HG02678 (cell line): ENCODE data around the gene ERCC6.
A peak's percentile ranks its signal among the peaks of the same experiment; 100 is the strongest.

Source experiments
- ATAC-seq: cut with Tn5 transposase; IDR thresholded peaks from one replicate; pipeline ENCODE4 v1.9.1; 2021; ENCODE audit warnings: mild to moderate bottlenecking, moderate library complexity; ENCODE audit not compliant: unreplicated experiment

Gene ERCC6

DNA sequence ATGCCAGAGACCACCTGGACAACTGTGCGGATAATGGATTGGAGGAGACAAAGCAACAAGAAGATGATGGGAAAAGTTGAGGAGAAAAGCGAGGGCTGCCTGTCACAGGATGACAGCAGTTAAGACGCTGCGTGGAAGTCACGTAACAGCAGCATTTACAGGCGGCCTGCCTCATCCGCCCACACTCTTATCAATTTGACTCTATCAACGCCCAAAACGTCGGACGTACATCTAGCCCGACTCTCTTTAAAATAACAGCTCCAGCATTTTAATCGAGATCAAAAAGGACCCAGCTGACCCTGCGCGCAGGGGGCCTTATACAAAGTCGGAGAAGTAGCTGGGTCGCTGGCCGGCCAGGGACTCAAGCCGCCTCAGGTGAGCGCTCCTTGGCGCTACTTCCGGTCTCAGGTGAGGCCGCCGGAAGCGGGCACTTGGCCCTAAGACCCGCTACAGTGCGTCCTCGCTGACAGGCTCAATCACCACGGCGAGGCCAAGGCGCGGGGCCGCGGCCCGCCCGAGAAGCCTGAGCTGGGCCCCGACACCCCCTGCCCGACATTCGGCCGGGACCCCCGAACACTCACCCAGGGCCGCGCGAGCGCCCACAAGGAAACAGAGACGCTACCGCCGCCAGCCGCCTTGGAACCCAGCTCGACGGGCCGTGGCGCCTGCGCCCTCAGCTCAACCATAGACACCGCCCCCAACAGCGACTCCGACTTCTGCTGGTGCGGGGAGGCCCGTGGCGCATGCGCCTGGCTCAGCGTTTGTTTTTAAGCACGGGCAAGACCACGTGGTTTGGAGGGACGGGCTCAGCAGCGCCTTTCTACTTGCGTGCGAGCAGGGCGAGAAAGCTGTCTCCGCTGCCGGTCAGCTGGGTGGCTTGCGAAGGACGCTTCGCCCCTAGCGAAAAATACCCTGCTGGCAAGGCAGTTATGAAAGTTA, at the start of gene ERCC6:
ERCC6 (minus strand) TSS at position 741 of the 939 bp plus-strand sequence.
- peak; percentile 88 for ATAC-seq

DNA sequence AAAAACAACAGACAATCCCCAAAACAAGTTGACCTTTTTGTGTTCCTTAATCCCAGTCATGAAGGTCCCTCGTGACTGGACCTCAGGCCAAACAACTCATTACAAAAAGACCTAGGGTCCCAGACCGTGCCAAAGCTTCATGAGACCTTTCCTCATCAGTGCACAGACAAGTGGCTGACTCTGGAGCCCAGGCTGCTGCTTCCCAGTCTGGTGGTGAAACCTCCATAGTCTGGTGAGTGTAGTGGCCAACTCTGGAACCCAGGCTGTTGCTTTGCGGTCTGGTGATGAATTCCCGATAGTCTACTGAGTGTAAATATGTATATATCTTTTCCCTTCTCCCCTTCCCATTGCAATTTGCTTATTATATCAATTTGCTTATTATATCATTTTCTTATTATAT, 49.1 kb upstream of the ERCC6 start:
- ATAC-seq: no peak

DNA sequence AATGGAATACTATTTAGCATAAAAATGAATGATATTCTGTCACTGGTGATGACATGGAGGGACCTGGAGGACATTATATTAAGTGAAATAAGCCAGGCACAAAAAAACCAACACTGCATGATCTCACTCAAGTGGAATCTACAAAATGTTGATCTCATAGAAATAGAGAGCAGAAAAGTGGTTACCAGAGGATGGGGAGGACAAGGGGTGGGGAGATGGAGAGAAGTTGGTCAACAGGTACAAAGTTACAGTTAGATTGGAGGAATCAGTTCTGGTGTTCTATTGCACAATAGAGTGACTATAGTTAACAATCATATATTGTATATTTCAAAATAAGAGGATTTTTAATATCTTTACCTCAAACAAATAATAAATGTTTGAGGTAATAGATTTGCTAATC, 46.5 kb upstream of the ERCC6 start:
- no peak for ATAC-seq

DNA sequence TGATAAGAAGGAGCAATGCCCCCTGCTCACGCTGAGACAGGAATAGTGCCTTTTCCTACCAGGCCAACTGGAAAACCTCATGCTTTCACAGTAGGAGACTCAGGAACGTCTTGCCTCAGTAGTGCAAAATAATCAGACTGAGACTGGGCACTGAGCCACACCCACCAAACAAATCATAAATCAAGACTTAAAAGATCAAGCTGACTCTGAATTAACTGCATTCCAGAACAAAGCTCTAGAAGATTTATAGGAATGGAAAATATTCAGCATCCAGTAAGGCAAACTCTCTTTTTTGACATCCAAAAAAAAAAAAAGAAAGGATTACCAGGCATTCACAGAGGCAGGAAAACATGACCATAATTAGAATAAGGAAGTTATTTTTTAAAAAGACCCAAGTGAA, 40.7 kb upstream of the ERCC6 start:
- no peak for ATAC-seq

DNA sequence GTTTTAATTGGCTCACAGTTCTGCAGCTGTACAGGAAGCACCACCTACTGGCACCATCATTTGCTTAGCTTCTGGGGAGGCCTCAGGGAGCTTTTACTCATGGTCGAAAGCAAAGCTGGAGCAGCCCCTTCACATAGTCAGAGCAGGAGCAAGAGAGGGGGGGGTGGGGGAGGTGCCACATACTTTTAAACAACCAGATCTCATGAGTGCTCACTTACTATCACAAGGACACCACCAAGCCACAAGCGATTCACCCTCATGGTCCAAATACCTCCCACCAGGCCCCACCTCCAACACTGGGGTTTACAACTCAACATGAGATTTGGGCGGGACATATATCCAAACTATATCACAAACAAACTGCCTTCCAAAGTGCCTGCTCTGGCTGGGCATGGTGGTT, 39.5 kb upstream of the ERCC6 start:
- ATAC-seq: no peak

DNA sequence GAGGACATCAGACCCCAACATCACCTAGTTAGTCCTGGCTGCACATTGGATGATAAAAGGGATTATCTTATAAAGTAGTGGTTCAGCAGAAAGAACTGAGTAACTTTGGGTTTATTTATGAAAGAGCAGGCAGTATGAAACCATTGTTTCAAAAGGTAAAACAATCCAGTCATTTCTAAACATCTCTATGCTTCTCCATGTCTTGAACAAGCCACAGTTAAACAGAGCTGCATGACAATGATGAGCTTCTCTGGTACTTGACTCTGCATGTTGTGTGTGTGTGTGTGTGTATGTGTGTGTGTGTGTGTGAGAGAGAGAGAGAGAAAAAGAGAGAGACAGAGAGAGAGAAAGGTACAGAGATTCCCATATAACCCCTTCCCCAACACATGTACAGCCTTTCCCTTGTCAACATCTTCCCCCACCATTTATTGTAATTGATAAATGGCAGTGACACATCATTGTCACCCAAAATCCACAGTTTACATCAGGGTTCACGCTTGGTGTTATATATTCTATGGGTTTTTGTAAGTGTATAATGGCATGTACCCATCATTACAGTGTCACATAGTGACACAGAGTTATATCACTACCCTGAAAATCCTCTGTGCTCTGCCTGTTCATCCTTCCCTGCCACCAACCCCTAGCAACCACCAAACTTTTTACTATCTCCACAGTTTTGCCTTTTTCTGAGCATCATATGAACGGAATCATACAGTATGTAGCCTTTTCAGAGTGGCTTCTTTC, 38.4 kb upstream of the ERCC6 start:
- no peak for ATAC-seq

DNA sequence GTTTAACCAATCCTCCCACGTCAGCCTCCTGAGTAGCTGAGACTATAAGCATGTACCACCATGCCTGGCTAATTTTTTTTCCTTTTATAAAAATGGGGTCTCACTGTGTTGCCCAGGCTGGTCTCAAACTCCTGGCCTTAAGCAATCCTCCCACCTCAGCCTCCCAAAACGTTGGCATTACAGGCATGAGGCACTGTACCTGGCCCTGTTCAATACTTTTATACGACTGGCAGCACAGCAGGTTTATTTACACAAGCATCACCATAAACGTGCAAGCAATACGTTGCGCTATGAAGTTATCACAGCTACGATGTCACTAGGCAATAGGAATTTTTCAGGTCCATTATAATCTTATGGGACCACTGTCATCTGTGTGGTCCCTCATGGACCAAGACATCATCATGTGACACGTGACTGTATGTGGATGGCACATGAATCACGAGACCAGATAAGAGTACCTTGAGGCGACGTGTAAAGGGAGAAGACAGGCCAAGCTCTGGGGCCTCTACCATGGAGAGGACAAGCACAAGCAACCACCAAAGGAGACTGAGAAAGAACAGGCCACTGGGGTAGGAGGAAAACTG, 36.7 kb upstream of the ERCC6 start:
- no peak for ATAC-seq

DNA sequence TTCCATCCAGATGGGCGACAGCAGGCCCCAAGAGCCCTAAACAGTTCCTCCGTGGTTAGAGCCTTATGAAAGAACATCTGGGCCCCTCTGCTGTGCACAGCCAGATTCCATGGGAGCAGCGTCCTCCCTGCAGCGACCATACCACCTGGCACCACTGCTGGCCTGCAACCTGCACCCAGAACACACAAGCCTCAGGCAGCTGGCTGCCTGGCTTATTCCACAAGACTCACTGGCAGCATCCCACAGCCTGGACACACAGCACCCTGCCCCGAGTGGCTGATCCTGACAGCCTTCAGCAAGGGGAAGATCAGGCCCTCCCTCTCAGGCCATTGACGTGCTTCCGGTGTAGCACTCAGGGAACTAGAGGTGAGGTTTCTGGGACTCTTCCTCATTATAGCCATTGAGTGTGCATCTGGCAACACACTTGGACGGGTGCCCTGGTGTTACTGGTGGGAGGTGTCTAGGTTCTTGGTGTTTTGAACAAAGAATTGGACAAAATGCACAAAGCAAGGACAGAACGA, 33.7 kb upstream of the ERCC6 start:
- ATAC-seq: no peak

DNA sequence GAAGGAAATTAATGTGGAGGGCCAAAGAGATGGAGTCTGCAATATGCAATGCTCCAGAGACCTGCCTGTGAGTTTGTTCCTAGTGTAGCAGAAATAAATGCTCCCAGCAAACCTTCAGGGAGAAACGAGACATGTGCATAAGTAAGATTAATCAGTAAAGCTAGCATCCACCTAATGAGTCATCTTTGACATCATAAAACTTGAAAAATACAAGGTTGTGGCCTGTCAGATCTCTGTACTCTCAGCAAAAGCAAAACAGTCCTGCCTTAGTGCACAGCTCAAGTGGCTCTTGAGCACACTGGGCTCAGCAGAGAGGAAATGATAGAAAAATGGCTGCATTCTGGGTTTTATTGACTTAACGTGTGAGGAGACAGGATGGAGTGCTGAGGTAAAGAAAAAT, 32.5 kb upstream of the ERCC6 start:
- ATAC-seq: no peak

DNA sequence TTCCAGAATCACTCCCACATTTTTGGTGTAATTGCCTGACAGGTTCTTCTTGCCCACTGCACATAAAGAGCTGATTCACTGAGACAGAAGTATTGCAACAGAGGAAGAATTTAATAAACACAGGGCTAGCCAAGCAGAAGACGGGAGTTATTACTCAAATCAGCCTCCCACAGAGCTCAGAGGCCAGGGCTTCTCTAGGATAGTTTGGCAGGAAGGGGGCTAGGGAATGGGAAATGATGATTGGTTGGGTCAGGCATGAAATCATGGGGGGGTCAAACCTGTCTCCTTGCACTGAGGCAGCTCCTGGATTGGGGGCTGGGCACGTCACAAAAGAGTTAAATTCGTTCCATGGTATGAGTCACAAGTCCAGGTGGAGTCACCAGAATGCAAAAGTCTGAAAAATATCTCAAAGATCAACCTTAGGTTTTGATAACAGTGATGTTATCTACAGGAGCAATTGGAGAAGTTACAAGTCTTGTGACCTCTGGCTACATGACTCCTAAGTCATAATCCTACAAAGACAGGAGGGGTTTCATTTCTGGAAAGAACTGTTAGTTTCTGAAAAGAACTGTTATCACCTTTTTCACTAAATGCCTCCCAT, 30.2 kb upstream of the ERCC6 start:
- no peak for ATAC-seq

DNA sequence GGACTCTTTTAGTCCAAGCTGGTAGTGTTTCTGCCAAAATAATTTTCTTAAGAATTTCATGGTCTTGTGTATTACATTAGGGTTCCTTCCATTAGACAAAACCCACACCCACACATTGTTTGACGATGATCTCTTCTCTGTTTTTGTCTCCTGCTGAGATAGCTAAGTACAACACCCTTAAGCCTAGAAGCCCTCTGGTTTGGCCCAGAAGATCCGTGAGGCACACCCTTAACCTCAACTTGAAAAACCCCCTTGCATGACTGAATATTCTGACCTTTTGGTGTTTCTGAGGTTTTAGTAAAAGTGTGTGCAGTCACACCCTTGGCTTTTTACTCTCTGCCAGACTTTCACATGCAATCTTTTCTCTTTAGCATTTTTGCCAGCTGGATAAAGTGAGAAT, 29.3 kb upstream of the ERCC6 start:
- no peak for ATAC-seq

DNA sequence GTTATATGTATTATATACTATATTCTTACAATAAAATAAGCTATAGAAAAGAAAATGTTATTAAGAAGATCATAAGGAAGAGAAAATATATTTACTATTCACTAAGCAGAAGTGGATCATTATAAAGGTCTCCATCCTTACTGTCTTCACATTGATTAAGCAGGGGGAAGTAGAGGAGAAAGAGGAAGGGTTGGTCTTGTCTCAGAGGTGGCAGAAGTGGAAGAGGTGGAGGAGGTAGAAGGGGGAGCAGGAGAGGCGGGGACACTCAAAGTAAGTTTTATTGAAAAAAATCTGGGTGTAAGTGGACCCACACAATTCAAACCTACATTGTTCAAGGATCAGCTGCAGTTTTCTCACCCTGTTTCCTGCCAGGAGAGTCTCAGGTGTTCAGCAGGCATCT, 28.9 kb upstream of the ERCC6 start:
- ATAC-seq: no peak

DNA sequence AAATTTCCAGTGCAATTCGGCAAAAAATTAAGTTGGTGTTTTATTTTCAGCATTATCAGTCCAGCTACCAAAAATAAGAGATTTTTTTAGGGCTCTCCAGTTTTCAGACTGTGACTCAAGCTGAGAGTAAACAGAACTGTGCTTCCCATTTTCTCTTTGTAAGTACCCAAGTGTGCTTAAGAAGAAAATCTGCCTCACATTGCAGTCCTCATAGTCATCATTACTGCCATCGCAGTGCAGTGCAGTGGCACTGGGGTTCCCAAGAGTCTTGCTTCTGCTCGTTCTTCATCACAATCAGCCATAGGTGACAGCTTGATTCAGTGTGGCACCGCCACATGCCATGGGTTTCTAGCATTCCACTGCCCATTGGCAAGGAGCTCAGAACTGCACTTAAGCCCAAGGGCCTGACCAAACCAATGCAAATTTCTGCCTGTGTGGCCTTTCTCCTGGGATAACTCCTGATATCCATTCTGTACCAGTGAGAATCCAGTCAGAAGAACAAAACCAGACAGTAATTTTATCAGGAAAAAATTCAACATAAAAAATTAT, 25.6 kb upstream of the ERCC6 start:
- ATAC-seq: no peak

DNA sequence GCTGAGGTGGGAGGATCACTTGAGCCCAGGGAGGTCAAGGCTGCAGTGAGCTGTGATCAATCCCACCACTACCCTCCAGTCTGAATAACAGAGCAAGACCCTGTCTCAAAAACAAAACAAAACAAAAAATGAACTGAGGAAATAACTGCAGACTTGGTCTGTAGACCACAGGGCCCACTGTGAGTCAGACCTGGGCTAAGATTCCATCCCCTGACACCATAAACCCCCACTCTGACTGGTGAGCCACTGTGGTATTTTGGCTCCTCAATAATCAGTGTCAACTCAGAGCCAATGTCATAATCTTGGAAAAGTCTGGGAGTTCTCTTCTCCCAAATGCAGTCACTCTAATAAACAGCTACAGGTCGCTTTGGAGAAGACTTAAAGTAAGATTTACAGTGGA, 24.0 kb upstream of the ERCC6 start:
- no peak for ATAC-seq

DNA sequence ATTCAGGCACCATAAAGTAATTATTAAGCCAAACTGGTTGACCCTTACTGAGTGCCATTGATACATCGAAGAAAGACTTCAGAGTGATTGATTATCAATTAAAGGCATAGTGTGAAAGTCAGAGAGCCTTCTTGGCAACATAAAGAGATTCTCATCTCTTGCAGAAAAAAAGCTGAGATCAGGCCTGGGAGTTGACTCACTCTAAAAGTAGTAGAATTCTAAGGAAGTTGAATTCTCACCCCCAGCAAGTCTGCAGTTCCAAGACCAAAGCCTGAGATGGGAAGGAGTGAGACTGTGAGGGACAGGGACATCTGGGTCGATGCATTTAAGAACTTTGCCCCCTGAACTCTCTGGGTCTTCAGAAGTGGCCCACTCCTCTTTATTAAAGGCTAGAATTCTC, 21.6 kb upstream of the ERCC6 start:
- ATAC-seq: no peak

DNA sequence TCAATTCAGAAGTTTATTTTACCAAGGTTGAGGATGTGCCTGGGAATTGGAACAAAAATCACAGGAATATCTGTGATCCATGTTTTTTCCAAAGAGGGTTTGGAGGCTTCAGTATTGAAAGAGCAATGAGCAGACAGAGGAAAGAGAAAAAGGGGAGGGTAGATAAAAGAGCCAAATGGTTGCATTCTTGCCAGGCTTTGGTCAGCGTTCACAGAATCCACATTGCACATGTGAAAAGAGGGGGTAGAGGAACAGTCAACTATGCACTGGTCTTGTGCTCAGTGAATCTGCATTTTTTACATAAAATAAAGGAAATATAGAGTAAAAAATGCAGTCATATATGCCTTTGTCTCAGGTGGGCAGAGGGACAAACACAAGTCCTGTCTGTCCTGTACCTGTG, 20.6 kb upstream of the ERCC6 start:
- ATAC-seq: no peak

DNA sequence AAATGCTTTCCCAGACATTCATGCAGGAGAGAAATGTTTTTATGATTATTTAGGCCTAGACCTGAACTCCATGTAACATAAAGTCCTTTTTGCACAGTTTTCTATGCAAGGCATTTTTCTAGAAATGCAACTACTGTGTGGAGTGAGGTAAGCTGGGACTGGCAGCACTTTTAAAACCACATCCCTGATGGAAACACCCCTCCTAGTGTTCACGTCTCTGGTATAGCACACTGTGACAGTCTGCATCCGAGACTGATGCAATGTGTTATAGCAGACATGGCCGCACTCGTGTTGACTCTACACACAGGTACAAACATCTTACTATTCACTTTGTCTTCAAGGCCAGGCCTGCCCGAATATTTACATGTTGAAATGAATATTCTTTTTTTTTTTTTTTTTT, 19.3 kb upstream of the ERCC6 start:
- no peak for ATAC-seq

DNA sequence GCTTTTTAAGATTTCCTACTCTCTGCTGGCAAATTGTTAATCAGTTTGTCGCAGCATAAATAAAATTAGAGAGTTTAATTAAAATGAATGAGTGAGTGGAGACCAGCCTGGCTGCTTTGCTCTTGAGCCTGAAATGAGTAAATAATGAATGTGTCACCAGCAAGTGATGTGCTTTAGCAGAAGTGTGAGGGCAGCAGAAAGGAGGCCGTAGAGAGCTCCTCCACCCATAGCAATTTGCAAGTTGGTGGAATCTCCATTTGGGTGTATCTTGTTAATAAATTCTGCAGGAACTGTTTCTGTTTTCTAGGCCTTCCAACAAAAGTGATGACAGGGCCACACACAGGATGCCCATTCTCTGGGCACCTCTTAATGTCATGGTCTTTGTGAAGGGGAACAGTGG, 18.8 kb upstream of the ERCC6 start:
- no peak for ATAC-seq

DNA sequence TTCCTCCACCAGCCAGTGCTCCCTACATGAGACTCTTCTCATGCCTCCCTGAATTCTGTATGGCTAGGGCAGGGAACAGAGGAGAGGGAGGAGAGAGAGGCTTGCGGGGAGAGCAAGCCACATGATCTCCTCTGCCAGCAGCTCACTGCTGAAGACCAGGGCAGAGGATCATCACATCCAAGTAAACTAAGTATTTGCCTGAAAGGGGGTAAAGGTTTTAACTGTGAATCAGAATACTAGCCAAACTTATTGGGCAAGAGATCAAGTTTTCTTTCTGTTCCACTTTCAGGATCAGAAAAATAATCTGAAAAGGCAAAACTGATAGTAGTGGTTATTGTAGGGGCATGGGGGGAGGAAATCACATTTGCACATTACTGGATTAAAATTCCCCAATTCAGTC, 17.8 kb upstream of the ERCC6 start:
- ATAC-seq: no peak

DNA sequence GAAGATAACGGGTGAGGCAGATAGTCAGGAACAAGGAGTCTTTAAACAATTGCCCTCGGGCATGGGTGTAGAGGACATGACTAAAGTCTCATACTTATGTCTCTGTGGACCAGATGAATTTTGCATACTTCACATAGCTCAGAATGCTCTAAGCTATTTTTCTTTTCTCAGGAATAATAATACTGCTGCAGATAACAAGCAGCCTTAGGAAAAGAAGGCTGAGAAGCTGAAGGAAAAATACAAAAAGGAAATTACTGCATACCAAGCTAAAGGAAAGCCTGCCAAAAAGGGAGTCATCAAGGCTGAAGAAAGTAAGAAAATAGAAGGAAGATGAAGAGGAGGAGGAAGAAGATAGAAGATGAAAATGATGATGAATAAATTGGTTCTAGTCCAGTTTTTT, 13.4 kb upstream of the ERCC6 start:
- no peak for ATAC-seq

DNA sequence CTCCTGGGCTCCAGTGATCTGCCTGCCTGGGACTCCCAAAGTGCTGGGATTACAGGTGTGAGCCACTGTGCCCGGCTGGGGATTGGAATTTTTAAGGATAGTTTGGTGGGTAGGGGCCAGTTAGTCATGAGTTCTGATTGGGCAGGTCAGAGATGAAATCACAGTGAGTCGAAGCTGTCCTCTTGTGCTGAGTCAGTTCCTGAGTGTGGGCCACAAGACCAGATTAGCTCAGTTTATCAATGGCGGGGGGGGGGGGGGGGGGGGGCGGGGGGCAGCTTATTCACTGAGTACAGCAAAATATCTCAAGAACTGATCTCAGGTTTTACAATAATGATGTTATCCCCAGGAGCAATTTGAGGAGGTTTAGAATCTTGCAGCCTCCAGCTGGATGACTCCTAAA, 11.6 kb upstream of the ERCC6 start:
- ATAC-seq: no peak
